Stimulated activated CD4-positive, alpha-beta T cell treated with anti-CD3 and anti-CD28 coated beads, Interleukin-15, amount 100 ng/mL, for 24 hours (primary cell): ENCODE results near the gene VILL.
"Not testable (repeated sequence)": the region's sequence is repeated elsewhere in the genome, so short reads cannot be mapped to it uniquely, and the experiment has no call there.

Experiments
- DNase-seq: peaks from one replicate; pipeline ENCODE4 v3.0.0-alpha.2; 2020

Gene VILL

GRCh38 chr3:38039899-38040261 lies 49.3 kb downstream of the VILL start:
- peak; percentile 39 for DNase-seq

DNA sequence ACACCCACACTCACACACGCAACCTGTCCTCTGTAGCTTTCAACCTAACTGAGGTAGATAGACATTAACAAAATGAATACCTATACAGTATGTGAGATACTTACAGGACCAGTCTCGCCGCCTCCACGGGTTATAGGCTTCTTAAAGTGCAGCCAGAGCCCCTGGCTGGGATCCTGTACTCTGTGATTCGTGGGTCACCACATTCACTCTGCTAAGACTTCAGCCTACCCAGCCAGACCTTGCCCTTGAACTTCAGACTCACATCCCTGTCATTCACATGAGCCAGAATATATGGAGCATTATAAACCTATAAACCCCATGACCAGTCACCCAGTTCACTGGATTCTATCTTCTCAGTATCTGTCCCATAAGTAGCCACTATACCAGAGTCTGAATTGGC lies 49.8 kb downstream of the VILL start:
- no peak for DNase-seq

- no peak for DNase-seq
These were observed 52.9 kb downstream of the VILL start for GRCh38 chr3:38043486-38043885.

DNA sequence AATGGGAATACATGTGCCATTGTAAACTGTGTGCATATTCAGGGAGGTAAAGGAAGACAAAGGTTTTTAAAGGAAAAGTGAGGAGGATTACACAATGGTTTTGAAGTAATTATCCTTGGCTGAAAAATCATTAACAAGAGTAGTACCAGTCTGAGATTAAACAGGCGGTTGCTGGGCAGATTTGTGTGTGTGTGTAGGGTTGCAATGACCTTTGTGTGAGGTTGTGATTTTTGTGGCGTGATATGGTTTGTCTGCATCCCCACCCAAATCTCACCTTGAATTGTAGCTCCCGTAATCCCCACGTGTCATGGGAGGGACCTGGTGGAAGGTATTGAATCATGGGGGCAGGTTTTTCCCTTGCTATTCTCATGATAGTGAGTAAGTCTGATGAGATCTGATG lies 55.4 kb downstream of the VILL start:
- no peak for DNase-seq

DNA sequence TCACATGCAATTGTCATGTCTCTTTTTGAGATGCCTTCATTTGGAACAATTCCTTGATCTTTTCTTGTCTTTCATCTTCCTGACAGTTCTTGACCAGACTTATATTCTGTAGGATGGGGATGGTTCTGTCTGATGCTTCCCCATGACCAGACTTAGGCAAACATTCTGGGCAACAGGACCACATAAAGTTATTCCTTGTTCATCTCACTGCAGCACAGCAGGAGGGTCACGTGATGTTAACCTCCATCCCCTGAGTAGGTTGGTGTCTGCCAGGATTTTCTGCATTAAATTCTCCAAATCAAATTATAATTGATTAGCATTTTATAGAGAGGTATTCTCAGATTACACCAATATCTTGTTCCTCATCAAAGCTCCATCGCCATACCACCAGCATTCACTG lies 56.2 kb downstream of the VILL start:
- no peak for DNase-seq

- no peak for DNase-seq
These were observed 57.3 kb downstream of the VILL start for GRCh38 chr3:38047896-38048295.

DNA sequence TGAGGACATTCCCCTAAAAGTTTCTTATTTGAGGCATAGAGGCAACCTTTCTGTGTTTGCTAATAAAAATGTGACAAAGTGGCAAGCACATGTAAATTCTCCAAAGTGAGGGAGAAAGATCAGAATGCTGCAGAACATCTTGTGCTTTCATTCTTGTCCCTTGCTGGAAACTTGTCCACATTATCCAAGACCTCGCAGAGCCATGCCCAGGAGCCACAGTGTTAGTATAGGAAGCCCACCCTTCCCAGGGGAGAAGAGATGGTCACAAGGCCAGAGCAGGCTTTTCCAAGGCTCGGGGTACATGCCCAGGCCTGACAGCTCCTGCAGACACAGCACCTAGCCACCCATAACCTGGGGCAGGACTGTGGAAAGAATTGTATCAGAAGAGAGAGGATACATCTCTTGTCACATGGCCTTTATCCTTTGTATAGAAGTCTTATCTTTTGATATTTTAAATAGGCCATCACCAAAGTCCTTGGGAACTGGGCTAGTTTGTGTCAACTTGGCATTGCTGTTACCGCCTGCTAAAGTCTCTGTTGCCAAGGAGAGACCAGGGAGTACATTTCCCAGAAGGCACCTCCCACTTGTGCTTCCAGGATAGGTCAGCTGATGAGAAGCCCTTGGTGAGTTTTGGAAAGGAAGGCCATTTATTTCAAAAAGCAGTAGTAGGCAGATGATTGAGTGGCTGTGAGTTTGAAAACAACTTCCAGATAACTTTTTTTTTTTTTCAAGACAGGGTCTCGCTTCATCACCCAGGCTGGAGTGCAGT lies 59.0 kb downstream of the VILL start:
- no peak for DNase-seq

DNA sequence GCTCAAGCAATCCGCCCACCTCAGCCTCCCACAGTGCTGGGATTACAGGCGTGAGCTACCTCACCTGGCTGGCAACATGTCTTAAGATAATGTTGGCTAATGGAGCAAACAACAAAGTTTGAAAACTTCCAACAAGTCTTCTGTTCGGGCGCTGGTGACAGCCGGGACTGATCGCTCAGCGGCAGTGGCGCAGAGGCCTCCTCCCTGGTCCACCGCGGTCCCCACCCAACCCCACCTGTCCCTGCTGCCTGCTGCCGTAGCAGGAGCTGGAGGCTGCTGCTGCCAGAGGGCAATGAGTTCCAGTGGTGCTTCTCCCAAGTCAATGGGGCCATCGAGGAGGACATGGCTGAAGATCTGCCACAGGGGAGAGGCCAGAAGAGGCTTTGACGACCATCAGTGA lies 60.5 kb downstream of the VILL start:
- no peak for DNase-seq

GRCh38 chr3:38053286-38053685 lies 62.7 kb downstream of the VILL start:
- not testable (repeated sequence) for DNase-seq

DNA sequence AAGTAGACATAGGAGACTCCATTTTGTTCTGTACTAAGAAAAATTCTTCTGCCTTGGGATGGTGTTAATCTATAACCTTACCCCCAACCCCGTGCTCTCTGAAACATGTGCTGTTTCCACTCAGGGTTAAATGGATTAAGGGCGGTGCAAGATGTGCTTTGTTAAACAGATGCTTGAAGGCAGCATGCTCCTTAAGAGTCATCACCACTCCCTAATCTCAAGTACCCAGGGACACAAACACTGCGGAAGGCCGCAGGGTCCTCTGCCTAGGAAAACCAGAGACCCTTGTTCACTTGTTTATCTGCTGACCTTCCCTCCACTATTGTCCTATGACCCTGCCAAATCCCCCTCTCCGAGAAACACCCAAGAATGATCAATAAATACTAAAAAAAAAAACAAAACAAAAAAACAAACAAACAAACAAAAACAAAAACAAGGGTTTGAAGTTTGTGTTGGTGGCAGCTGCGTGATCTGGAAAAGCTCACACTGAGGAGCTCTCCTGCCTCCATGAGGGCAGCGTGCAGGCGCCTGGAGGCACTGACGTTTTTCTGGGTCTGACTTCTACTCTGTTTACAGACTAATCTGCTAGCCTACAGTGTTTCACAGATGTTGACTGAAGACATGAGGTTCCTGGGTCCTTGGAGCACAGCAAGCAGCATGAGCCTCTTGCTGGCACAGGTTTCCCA lies 63.4 kb downstream of the VILL start:
- DNase-seq, result not testable (repeated sequence)

- DNase-seq, result no peak
These were observed 64.0 kb downstream of the VILL start for GRCh38 chr3:38054499-38055001.
